HFF-Myc (cell line): ENCODE data around the gene UQCR11.

Source experiments
- DNase-seq: peaks from one replicate; pipeline ENCODE4 v3.0.0-alpha.2; 2011; ENCODE audit warnings: low read depth; ENCODE audit errors: extremely low read depth
- H3K4me3 ChIP-seq: replicated peaks from 2 replicates; pipeline ENCODE4 v1.5.1; 2011; ENCODE audit warnings: low read depth, mild to moderate bottlenecking, control low read depth, low read length
- CTCF ChIP-seq: IDR thresholded peaks from 2 replicates; pipeline ENCODE4 v1.5.1; 2012; ENCODE audit warnings: mild to moderate bottlenecking, low read depth, low read length, control low read depth; ENCODE audit errors: missing control alignments

The UQCR11 gene

GRCh38 chr19:1580957-1581356 lies 24.3 kb downstream of the UQCR11 start:
- TF ChIP-seq CTCF, result no peak
- no peak for DNase-seq
- no peak overlapping the region for H3K4me3 ChIP-seq

- no peak for DNase-seq
- no peak for TF ChIP-seq CTCF
- H3K4me3 ChIP-seq, result no peak overlapping the region
Observed at GRCh38 chr19:1580382-1580781, 24.9 kb downstream of the UQCR11 start.

- no peak for TF ChIP-seq CTCF
Observed at GRCh38 chr19:1579222-1579621, 26.0 kb downstream of the UQCR11 start.

GRCh38 chr19:1577929-1578618 lies 27.2 kb downstream of the UQCR11 start:
- DNase-seq, result no peak
- no peak overlapping the region for H3K4me3 ChIP-seq
- TF ChIP-seq CTCF, result no peak

More at GRCh38 chr19:1579222-1579621, 26.0 kb downstream of the UQCR11 start:
- no peak overlapping the region for H3K4me3 ChIP-seq
- no peak for DNase-seq

GRCh38 chr19:1577090-1577928 lies 28.0 kb downstream of the UQCR11 start:
- H3K4me3 ChIP-seq, result no peak overlapping the region
- DNase-seq, result no peak
- TF ChIP-seq CTCF, result no peak

DNA sequence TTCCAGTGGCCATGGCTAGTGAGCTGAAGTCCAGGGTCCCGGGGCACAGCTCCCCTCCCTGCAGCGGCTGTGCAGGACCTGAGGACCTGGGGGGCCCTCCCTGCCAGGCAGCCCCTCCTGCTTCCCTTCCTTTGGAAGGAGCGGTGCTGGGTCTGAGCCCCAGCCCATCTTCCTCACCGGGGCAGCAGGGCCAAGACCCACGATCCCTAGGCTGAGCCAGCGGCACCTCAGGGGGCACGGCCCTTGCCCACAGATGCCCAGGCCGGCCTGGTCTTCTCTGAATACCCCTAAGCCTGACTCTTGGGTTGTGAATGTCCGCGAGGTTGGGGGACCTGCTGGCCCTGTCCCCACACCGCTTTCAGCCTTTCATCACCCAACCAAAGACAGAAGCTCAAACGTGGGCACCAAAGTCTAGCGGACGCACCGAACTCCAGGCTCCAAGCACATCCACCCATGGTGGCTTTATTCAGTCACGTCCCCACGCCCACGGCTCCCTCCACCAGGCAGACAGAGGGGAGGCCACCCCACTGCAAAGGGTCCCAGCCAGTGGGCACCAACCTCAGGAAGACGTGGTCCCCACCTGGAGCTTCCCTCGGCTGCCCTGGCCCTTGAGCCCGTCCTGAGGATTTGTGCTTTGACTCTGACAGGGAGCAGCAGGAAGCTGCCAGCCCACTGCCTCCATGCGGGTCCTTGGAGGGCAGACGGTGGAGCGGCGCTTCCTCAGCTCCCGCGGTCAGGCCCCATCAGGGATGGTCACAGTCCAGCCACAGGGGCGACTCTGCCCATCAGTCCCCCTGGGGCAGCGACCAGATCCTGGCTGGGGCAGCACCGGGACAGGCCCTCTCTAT lies 28.8 kb downstream of the UQCR11 start:
- no peak for TF ChIP-seq CTCF
- H3K4me3 ChIP-seq, result no peak overlapping the region
- no peak for DNase-seq
